ENCODE measurements around the gene RHBDF2.

GRCh38 chr17:76542566-76542971, 41.3 kb upstream of the RHBDF2 start:
- TF ChIP-seq CTCF (IDR thresholded peaks at IDR 0.05): no peak
- no peak for TF ChIP-seq POLR2A (IDR thresholded peaks at IDR 0.05)
